Measurements from ENCODE around the gene DYRK3.

DNA sequence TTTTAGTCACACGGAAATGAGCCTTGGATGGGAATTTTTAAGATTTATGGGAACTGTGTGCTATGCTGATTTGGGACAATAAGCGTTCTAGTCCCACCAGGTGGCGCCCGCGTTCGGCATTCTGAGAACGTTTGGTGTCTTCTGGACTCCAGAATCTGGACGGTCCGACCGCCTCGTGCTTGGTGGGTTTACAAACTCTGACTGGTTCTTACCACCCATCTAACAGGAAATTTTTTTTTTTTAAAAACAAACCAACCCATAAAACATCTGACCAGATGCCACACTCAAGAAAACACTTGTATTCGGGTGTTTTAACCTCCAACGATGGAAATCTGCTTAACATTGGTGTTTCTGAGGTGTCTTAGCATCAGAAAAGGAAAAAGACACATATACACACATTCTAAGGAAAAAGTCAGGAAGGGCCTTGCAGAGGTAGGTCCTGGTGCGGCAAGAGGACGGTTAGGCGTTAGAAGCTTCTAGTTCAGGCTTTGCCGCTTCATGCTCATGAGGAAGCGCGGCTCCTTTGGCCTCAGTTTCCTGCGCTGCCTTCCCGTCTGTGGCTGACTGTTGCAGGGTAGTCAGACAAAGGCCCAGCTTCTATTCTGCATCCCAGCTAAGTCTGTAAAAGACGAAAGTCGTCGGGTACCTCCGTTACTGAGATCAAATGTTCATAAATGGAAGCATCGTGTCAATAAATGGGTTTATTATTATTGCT, 814 bp upstream of the DYRK3 start:
- TF ChIP-seq, protein P1, sequence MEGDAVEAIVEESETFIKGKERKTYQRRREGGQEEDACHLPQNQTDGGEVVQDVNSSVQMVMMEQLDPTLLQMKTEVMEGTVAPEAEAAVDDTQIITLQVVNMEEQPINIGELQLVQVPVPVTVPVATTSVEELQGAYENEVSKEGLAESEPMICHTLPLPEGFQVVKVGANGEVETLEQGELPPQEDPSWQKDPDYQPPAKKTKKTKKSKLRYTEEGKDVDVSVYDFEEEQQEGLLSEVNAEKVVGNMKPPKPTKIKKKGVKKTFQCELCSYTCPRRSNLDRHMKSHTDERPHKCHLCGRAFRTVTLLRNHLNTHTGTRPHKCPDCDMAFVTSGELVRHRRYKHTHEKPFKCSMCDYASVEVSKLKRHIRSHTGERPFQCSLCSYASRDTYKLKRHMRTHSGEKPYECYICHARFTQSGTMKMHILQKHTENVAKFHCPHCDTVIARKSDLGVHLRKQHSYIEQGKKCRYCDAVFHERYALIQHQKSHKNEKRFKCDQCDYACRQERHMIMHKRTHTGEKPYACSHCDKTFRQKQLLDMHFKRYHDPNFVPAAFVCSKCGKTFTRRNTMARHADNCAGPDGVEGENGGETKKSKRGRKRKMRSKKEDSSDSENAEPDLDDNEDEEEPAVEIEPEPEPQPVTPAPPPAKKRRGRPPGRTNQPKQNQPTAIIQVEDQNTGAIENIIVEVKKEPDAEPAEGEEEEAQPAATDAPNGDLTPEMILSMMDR (IDR thresholded peaks at IDR 0.05), result peak; percentile 61 to 84 (median 78)
- TF ChIP-seq POLR2A (IDR thresholded peaks at IDR 0.05), result no peak

Data from thyroid gland (tissue), 4 donors.